Adrenal gland (tissue), 5 donors: ENCODE measurements around the gene SPTAN1.
"Not testable (repeated sequence)": the region's sequence is repeated elsewhere in the genome, so short reads cannot be mapped to it uniquely, and the experiment has no call there.

Experiments used
- POLR2A ChIP-seq, 2 donors: fragments of 450-650 bp; IDR thresholded peaks; one replicate each; pipeline ENCODE4 v1.6.1; 2017; ENCODE audit warnings: antibody characterized with exemption in 2 of 2, mild to moderate bottlenecking in 2 of 2, moderate library complexity in 1 of 2
- TF ChIP-seq, protein P1 (sequence below), 6 experiments: fragments of 450-650 bp in 4 of 6; fragments of 200-600 bp in 2 of 6; sonication (generic) in 1 of 6; IDR thresholded peaks; 1 replicate in 5 of 6; 2 replicates in 1 of 6; pipeline versions ENCODE4 v1.5.1 to v1.8.0; 2016 to 2021; ENCODE audit warnings: antibody characterized with exemption in 6 of 6, mild to moderate bottlenecking in 2 of 6, moderate library complexity in 1 of 6
- donor health status: DM: no; HTN: no; CAD: no.

DNA sequence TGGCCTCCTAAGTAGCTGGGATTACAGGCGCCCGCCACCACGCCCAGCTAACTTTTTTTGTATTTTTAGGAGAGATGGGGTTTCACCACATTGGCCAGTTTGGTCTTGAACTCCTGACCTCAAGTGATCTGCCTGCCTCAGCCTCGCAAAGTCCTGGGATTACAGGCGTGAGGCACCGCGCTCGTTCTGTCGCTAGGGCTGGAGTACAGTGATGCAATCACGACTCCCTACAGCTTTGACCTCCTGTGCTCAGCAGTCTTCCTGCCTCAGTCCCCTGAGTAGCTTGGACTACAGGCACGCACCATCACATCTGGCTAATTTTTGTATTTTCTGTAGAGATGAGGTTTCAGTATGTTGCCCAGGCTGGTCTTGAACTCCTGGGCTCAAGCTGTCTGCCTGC is 34.5 kb downstream of the SPTAN1 start:
- TF ChIP-seq POLR2A (IDR thresholded peaks at IDR 0.05): not testable (repeated sequence)
- TF ChIP-seq, protein P1, sequence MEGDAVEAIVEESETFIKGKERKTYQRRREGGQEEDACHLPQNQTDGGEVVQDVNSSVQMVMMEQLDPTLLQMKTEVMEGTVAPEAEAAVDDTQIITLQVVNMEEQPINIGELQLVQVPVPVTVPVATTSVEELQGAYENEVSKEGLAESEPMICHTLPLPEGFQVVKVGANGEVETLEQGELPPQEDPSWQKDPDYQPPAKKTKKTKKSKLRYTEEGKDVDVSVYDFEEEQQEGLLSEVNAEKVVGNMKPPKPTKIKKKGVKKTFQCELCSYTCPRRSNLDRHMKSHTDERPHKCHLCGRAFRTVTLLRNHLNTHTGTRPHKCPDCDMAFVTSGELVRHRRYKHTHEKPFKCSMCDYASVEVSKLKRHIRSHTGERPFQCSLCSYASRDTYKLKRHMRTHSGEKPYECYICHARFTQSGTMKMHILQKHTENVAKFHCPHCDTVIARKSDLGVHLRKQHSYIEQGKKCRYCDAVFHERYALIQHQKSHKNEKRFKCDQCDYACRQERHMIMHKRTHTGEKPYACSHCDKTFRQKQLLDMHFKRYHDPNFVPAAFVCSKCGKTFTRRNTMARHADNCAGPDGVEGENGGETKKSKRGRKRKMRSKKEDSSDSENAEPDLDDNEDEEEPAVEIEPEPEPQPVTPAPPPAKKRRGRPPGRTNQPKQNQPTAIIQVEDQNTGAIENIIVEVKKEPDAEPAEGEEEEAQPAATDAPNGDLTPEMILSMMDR (IDR thresholded peaks at IDR 0.05): not testable (repeated sequence)
